GM21360 (cell line): ENCODE measurements around the gene RASSF4.

Experiments used
- ATAC-seq: cut with Tn5 transposase; IDR thresholded peaks from one replicate; pipeline ENCODE4 v1.9.1; 2021; ENCODE audit warnings: mild to moderate bottlenecking, moderate library complexity; ENCODE audit not compliant: unreplicated experiment

Gene RASSF4, protein sequence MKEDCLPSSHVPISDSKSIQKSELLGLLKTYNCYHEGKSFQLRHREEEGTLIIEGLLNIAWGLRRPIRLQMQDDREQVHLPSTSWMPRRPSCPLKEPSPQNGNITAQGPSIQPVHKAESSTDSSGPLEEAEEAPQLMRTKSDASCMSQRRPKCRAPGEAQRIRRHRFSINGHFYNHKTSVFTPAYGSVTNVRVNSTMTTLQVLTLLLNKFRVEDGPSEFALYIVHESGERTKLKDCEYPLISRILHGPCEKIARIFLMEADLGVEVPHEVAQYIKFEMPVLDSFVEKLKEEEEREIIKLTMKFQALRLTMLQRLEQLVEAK

GRCh38 chr10:44959247-44960087 lies at the start of gene RASSF4:
Gene RASSF4 (plus strand): TSS chr10:44959802. CDS start chr10:44970203, 10,401 bp downstream.
- ATAC-seq: peak; percentile 91

DNA sequence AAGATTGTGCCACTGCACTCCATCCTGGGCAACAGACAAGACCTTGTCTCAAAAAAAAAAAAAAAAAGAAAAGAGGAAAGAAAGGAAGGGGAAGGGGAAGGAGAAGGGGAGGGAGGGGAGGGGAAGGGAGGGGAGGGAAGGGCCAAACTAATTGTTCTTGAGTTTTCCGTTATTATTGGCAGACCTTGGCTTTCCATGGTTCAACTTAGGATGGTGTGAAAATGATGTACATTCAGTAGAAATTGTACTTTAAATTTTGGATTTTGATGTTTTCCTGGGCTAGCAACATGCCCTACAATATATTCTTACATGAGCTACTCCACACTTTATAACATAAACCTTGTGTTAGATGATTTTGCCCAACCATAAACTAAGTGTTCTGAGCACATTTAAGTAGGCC lies 49.7 kb upstream of the RASSF4 start:
- ATAC-seq: no peak

DNA sequence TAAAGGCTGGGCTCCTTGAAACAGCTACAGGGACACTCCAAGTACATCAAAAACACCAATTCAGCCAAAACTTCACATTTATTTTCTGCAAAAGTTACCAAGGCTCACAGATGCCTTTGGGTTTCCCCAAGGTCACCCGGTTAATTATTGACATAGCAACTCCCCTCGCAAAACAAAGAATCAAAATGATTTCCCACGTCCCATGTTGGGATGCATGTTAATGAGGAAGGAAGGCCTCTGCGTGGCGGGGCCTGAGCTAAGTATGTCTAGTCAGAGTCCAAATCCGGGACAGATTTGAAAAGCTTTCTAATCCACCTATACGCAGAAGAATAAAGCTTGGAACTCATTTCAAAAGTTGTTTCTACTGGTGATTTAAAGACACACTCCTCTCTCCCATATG lies 49.0 kb upstream of the RASSF4 start:
- no peak for ATAC-seq

GRCh38 chr10:44911081-44911540 lies 48.5 kb upstream of the RASSF4 start, which contains the start of gene TMEM72:
Gene TMEM72 (plus strand): TSS chr10:44911337. CDS start chr10:44911513, 176 bp downstream.
- no peak for ATAC-seq

DNA sequence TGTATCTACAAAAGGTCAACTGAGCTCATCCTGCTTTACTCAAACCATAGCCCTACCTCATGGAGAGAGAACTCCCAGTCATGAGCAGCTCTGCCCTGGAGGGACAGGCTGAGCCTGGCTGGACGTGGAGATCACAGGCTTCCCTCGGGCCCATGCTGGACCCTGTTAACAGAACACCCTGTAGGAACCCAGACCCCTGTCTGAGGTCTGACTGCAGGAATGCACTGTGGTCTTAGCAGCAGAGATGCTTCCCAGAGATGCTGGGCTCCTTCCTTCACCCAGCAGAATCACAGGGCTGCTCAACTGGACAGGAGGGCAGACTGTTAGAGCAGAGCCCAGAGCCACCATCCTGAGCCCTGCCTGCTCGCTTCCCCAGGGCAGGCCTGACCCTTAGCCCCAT lies 47.7 kb upstream of the RASSF4 start:
- no peak for ATAC-seq

GRCh38 chr10:44913350-44914081 lies 46.1 kb upstream of the RASSF4 start:
- no peak for ATAC-seq

DNA sequence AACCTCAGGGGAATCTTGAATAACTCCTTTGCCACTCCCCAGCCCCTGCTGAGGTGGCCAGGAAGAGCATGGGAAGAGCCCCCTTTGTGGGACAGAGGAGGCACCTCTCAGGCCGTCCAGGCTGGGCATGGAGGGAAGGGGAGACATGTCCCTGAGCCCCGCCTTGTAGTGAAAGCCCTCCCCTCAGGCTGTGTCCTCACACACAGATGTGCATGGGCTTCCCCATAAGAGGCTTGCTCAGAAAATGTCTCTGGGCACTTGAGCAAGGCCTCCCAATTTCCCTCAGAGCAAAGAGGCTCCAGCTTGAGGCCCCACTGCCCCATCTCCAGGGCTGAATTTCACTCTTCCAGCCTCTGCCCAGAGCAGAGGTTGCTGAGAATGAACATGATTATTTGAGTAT lies 44.7 kb upstream of the RASSF4 start:
- no peak for ATAC-seq

DNA sequence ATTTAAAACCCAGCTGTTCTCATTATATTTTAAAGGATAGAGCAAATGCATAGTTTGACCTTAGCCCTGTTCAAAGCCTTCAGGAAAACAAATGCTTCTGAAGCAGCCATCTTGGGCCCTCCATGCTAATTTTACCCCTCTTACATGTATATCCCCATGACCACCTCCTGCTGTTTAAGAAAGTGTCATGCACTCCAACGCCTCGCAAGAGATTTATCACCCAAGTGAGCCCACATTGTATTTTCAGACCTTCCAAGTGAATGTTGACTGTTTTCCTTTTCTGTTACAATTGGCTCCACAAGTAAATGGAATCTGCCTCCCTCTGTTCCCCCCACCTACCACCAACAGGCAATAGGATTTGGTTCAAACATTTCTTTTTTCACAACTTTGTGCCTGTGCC lies 43.2 kb upstream of the RASSF4 start:
- ATAC-seq: no peak

DNA sequence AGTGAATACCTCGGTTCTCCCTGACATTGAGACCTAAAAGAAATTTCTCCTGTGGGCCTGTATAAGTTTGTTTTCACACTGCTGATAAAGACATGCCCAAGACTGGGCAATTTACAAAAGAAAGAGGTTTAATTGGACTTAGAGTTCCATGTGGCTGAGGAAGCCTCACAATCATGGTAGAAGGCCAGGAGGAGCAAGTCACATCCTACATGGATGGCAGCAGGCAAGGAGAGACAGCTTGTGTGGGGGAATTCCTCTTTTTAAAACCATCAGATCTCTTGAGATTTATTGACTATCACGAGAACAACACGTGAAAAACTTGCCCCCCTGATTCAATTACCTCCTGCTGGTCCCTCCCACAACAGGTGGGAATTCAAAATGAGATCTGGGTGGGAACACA lies 41.8 kb upstream of the RASSF4 start:
- no peak for ATAC-seq

DNA sequence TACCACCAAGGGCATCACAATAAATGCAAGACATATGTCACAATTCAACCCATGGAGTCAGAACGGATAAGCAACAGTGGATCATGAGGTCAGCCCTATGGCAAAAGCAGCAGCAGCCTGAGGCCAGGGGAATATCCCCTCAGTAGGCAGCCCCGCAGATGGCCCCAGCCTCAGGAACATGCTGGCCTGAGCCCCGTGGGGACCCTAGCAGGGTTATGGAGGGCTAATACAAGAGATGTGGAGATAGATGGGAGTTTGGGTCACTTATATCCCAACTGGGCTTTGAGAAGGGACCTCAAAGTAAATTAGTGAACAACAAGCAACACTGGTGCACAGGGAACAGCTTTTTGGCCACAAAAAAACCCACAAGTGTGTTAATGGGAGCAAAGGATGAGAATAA lies 39.4 kb upstream of the RASSF4 start:
- ATAC-seq: no peak

DNA sequence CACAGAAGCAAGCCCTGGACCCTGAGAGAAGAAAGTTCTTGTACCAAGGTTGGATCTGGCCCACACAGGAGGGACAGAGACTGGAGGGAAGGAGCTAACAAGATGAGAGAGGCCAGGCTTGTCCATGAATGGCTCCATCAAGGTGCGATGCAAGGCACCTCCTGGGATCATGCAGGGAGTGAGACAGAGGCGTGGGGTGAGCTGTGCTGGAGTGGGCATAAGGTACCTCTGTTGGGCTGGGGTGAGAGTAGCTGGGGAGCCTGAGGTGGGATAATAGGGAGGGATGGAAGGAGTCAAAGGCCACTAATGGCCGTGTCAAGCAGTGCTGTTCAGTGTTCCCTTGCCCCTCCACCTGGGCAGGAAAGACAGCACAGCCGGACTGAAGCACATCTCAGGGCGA lies 38.5 kb upstream of the RASSF4 start:
- ATAC-seq: no peak

DNA sequence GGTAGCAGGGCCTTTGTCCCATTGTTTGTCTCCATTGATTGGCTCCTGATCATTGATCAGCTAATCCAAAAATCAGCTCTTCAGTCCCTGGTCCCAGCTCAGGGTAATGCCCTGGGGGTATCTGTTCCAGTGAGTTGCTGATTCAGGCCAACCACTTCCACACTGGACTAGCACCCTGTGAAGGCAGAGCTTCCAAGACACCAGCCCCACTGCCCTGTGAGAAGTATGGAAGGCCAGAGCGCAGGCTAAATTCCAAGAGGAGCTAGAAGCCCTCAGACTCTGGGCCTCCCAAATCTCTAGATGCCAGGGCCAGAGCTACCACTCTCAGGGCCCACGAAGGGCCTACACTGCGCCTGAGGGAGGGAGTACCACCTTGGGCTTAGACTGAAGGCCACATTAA lies 38.1 kb upstream of the RASSF4 start:
- no peak for ATAC-seq

GRCh38 chr10:44922021-44922420 lies 37.6 kb upstream of the RASSF4 start:
- ATAC-seq: no peak

- ATAC-seq: no peak
Measured at GRCh38 chr10:44922796-44923545, 36.6 kb upstream of the RASSF4 start.

- no peak for ATAC-seq
Measured at GRCh38 chr10:44923611-44924010, 36.0 kb upstream of the RASSF4 start.

GRCh38 chr10:44924261-44925040 lies 35.2 kb upstream of the RASSF4 start:
- ATAC-seq: no peak

GRCh38 chr10:44925224-44925623 lies 34.4 kb upstream of the RASSF4 start:
- ATAC-seq: no peak

GRCh38 chr10:44925811-44926750 lies 33.5 kb upstream of the RASSF4 start:
- no peak for ATAC-seq
